H9 (cell line): Measurements from ENCODE around the gene PDE2A. TPM values are rescaled to one million over a fixed set of nuclear protein-coding genes. Genes with fewer than 3 reads are reported as not detected.

Experiments used
- DNase-seq: peaks from one replicate; pipeline ENCODE4 v3.0.0-alpha.2; 2017
- H2AFZ ChIP-seq: one replicate; pipeline ENCODE4 v1.6.1; 2013; ENCODE audit warnings: mild to moderate bottlenecking, low read length, control low read depth, moderate library complexity
- H2AK5ac ChIP-seq: 2 replicates; pipeline ENCODE4 v1.6.1; 2013; ENCODE audit warnings: low read length, control low read depth, mixed read lengths; ENCODE audit not compliant: insufficient read length
- H2BK120ac ChIP-seq: one replicate; pipeline ENCODE4 v1.6.1; 2013; ENCODE audit warnings: low read depth, mild to moderate bottlenecking, low read length, control low read depth, inconsistent platforms; ENCODE audit not compliant: poor library complexity, severe bottlenecking
- H2BK12ac ChIP-seq: 2 replicates; pipeline ENCODE4 v1.6.1; 2013; ENCODE audit warnings: low read length, control low read depth, mixed read lengths, low read depth; ENCODE audit not compliant: insufficient read length
- H2BK15ac ChIP-seq: 2 replicates; pipeline ENCODE4 v1.6.1; 2013; ENCODE audit warnings: low read depth, low read length, control low read depth
- H2BK20ac ChIP-seq: one replicate; pipeline ENCODE4 v1.6.1; 2013; ENCODE audit warnings: low read depth, mild to moderate bottlenecking, low read length, control low read depth, inconsistent platforms; ENCODE audit not compliant: poor library complexity, severe bottlenecking
- H2BK5ac ChIP-seq: 2 replicates; pipeline ENCODE4 v1.6.1; 2013; ENCODE audit warnings: low read length, control low read depth, mixed read lengths; ENCODE audit not compliant: insufficient read length
- H3K14ac ChIP-seq: 2 replicates; pipeline ENCODE4 v1.6.1; 2013; ENCODE audit warnings: low read length, control low read depth; ENCODE audit not compliant: insufficient read depth
- H3K18ac ChIP-seq: 2 replicates; pipeline ENCODE4 v1.6.1; 2013; ENCODE audit warnings: low read depth, mild to moderate bottlenecking, mixed read lengths, low read length, control low read depth; ENCODE audit not compliant: insufficient read length
- H3K23ac ChIP-seq: 2 replicates; pipeline ENCODE4 v1.6.1; 2013; ENCODE audit warnings: low read length, control low read depth, mixed read lengths, low read depth; ENCODE audit not compliant: insufficient read length
- H3K23me2 ChIP-seq: 2 replicates; pipeline ENCODE4 v1.6.1; 2013; ENCODE audit warnings: low read depth, mild to moderate bottlenecking, mixed read lengths, low read length, control low read depth; ENCODE audit not compliant: insufficient read length, poor library complexity, severe bottlenecking
- H3K27ac ChIP-seq: 2 replicates; pipeline ENCODE4 v1.5.1; 2013; ENCODE audit warnings: low read length, control low read depth, mixed read lengths, low read depth; ENCODE audit not compliant: insufficient read length
- H3K27me3 ChIP-seq: 2 replicates; pipeline ENCODE4 v1.6.1; 2013; ENCODE audit warnings: low read length, control low read depth, inconsistent platforms; ENCODE audit not compliant: insufficient read depth
- H3K4ac ChIP-seq: 2 replicates; pipeline ENCODE4 v1.6.1; 2013; ENCODE audit warnings: low read depth, mild to moderate bottlenecking, control low read depth, inconsistent platforms, low read length, moderate library complexity
- H3K4me1 ChIP-seq: 2 replicates; pipeline ENCODE4 v1.6.1; 2013; ENCODE audit warnings: low read length, control low read depth, inconsistent platforms; ENCODE audit not compliant: insufficient read depth
- H3K4me2 ChIP-seq: 2 replicates; pipeline ENCODE4 v1.6.1; 2013; ENCODE audit warnings: low read length, control low read depth, mixed read lengths; ENCODE audit not compliant: insufficient read length, insufficient read depth
- H3K56ac ChIP-seq: 2 replicates; pipeline ENCODE4 v1.6.1; 2013; ENCODE audit warnings: low read depth, mild to moderate bottlenecking, mixed read lengths, low read length, control low read depth; ENCODE audit not compliant: insufficient read length
- H3K79me1 ChIP-seq: 2 replicates; pipeline ENCODE4 v1.6.1; 2013; ENCODE audit warnings: low read depth, mild to moderate bottlenecking, moderate library complexity, low read length, control low read depth, inconsistent platforms; ENCODE audit not compliant: insufficient read depth, poor library complexity, severe bottlenecking
- H3K79me2 ChIP-seq: 2 replicates; pipeline ENCODE4 v1.6.1; 2013; ENCODE audit warnings: low read length, control low read depth, inconsistent platforms; ENCODE audit not compliant: insufficient read depth
- H3K9ac ChIP-seq: 2 replicates; pipeline ENCODE4 v1.6.1; 2013; ENCODE audit warnings: low read length, control low read depth, mixed read lengths; ENCODE audit not compliant: insufficient read length; ENCODE audit errors: extremely low read depth
- H3K9me3 ChIP-seq: one replicate; pipeline ENCODE4 v1.6.1; 2013; ENCODE audit warnings: low read depth, low read length, inconsistent platforms; ENCODE audit not compliant: control insufficient read depth
- H3T11ph ChIP-seq: one replicate; pipeline ENCODE4 v1.6.1; 2013; ENCODE audit warnings: mild to moderate bottlenecking, low read length, control low read depth, inconsistent platforms
- H4K20me1 ChIP-seq: one replicate; pipeline ENCODE4 v1.6.1; 2013; ENCODE audit not compliant: control insufficient read depth, insufficient read length, insufficient read depth
- H4K5ac ChIP-seq: 2 replicates; pipeline ENCODE4 v1.6.1; 2013; ENCODE audit warnings: low read depth, mild to moderate bottlenecking, mixed read lengths, low read length, control low read depth; ENCODE audit not compliant: insufficient read length
- H4K8ac ChIP-seq: replicated peaks from 2 replicates; pipeline ENCODE4 v1.6.1; 2013; ENCODE audit warnings: low read length, control low read depth, mixed read lengths, low read depth; ENCODE audit not compliant: insufficient read length
- H4K91ac ChIP-seq: 2 replicates; pipeline ENCODE4 v1.6.1; 2013; ENCODE audit warnings: low read depth, mild to moderate bottlenecking, moderate library complexity, mixed read lengths, low read length, control low read depth; ENCODE audit not compliant: insufficient read length
- H3K27ac Mint-ChIP-seq, 3 experiments: 2 replicates in 2 of 3; 3 replicates in 1 of 3; pipeline ENCODE4 v1.8.0; 2020 to 2021; ENCODE audit warnings: mixed read lengths in 3 of 3, mild to moderate bottlenecking in 1 of 3, moderate library complexity in 1 of 3
- H3K27me3 Mint-ChIP-seq: 2 replicates; pipeline ENCODE4 v1.8.0; 2021; ENCODE audit warnings: low read depth, mild to moderate bottlenecking, moderate library complexity, mixed read lengths
- H3K36me3 Mint-ChIP-seq, 3 experiments: 2 replicates in 2 of 3; 3 replicates in 1 of 3; pipeline ENCODE4 v1.8.0; 2020 to 2021; ENCODE audit warnings: low read depth in 3 of 3, mixed read lengths in 3 of 3; ENCODE audit not compliant: insufficient read depth in 1 of 3
- H3K4me1 Mint-ChIP-seq, 2 experiments: 2 replicates each; pipeline ENCODE4 v1.8.0; 2020; ENCODE audit warnings: mixed read lengths in 2 of 2
- H3K4me3 Mint-ChIP-seq, 2 experiments: 2 replicates in 1 of 2; 3 replicates in 1 of 2; pipeline ENCODE4 v1.8.0; 2020 to 2021; ENCODE audit warnings: mild to moderate bottlenecking in 2 of 2, mixed read lengths in 2 of 2, moderate library complexity in 1 of 2
- H3K9me3 Mint-ChIP-seq, 2 experiments: 2 replicates in 1 of 2; 3 replicates in 1 of 2; pipeline ENCODE4 v1.8.0; 2020; ENCODE audit warnings: mild to moderate bottlenecking in 2 of 2, mixed read lengths in 2 of 2, moderate library complexity in 1 of 2
- WGBS: extraction: QIAGEN DNeasy Blood & Tissue Kit; methylation state at CpG from one replicate; pipeline ENCODE4 v1.1.7; 2013; ENCODE audit warnings: missing lambda C conversion rate, low lambda C conversion rate, mixed read lengths; ENCODE audit not compliant: insufficient read length; ENCODE audit errors: extremely low coverage; 5-methylcytosine and 5-hydroxymethylcytosine counted together
- total RNA-seq: library from RNA; stranded (reverse); gene quantifications from 2 replicates; pipeline ENCODE4 v1.2.1, GENCODE V29; 2021
- TF ChIP-seq, protein P1 (sequence below): fragments of 200-600 bp; sonication (generic); conservative IDR thresholded peaks from 3 replicates; pipeline ENCODE4 v1.8.0; 2021; ENCODE audit warnings: antibody characterized with exemption, mild to moderate bottlenecking

The PDE2A gene
- total RNA-seq, 1 experiment from 2014 or later: 3.4 TPM

- Histone ChIP-seq H2BK5ac (no peak overlapping the region), H3K4me1 (peaks cover 4% of the 10 kb centered on the region; the same call in 1 of the 2 replicates), H2AK5ac (no peak overlapping the region), H2BK120ac (no peak overlapping the region), H3K27me3 (no peaks in the 10 kb centered on the region; the same call in 1 of the 2 replicates), H3T11ph (no peak overlapping the region), H2BK12ac (no peak overlapping the region), H4K5ac (no peak overlapping the region), H3K18ac (no peak overlapping the region), H3K9ac (no peak overlapping the region), H3K14ac (no peak overlapping the region), H3K79me1 (no peaks in the 10 kb centered on the region), H4K91ac (no peak overlapping the region), H4K8ac (no peak overlapping the region), H3K56ac (no peak overlapping the region), H3K9me3 (no peaks in the 10 kb centered on the region), H3K27ac (no peak overlapping the region), H4K20me1 (no peaks in the 10 kb centered on the region), H3K23me2 (peaks cover 5% of the 10 kb centered on the region), H2BK20ac (no peak overlapping the region), H3K4ac (no peak overlapping the region), H2BK15ac (no peak overlapping the region), H3K79me2 (no peaks in the 10 kb centered on the region), H3K4me2 (no peak overlapping the region), H3K23ac (no peak overlapping the region), H2AFZ (no peak overlapping the region)
- DNase-seq: peak; percentile 52
- TF ChIP-seq, protein P1, sequence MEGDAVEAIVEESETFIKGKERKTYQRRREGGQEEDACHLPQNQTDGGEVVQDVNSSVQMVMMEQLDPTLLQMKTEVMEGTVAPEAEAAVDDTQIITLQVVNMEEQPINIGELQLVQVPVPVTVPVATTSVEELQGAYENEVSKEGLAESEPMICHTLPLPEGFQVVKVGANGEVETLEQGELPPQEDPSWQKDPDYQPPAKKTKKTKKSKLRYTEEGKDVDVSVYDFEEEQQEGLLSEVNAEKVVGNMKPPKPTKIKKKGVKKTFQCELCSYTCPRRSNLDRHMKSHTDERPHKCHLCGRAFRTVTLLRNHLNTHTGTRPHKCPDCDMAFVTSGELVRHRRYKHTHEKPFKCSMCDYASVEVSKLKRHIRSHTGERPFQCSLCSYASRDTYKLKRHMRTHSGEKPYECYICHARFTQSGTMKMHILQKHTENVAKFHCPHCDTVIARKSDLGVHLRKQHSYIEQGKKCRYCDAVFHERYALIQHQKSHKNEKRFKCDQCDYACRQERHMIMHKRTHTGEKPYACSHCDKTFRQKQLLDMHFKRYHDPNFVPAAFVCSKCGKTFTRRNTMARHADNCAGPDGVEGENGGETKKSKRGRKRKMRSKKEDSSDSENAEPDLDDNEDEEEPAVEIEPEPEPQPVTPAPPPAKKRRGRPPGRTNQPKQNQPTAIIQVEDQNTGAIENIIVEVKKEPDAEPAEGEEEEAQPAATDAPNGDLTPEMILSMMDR: no peak
- no peak overlapping the region for H3K4me3 Mint-ChIP-seq
- WGBS: no CpG with 5 or more reads among the region's 4 CpGs
- H3K4me1 Mint-ChIP-seq: peaks cover 24 to 47% of the 10 kb centered on the region in 2 experiments
- no peak overlapping the region for H3K27ac Mint-ChIP-seq
- peaks cover 61% of the 10 kb centered on the region for H3K27me3 Mint-ChIP-seq
- peaks cover 8 to 9% (median 9%) of the 10 kb centered on the region in 3 experiments for H3K36me3 Mint-ChIP-seq
- peaks cover 6 to 10% of the 10 kb centered on the region in 2 experiments for H3K9me3 Mint-ChIP-seq
Measured at GRCh38 chr11:72670041-72670440, 4.2 kb downstream of the PDE2A start.
